MM.1S (cell line): ENCODE results near the gene MOB3B.

Source experiments
- DNase-seq: peaks from one replicate; pipeline ENCODE4 v3.0.0-alpha.2; 2015
- H2AFZ ChIP-seq: fragments of 300-600 bp; sonication (generic); 2 replicates; pipeline ENCODE4 v1.6.0; 2016; ENCODE audit warnings: antibody characterized with exemption, low read length
- H3F3A ChIP-seq: fragments of 300-600 bp; sonication (generic); 2 replicates; pipeline ENCODE4 v1.6.1; 2016; ENCODE audit warnings: mild to moderate bottlenecking, antibody characterized with exemption, low read length, moderate library complexity, mixed read lengths; ENCODE audit not compliant: insufficient read depth
- H3K27ac ChIP-seq: fragments of 300-600 bp; sonication (generic); 2 replicates; pipeline ENCODE4 v1.5.1; 2016; ENCODE audit warnings: mild to moderate bottlenecking, low read length
- H3K27me3 ChIP-seq: fragments of 300-600 bp; sonication (generic); replicated peaks from 2 replicates; pipeline ENCODE4 v1.6.0; 2016; ENCODE audit warnings: low read length; ENCODE audit not compliant: insufficient read depth
- H3K36me3 ChIP-seq: fragments of 300-600 bp; sonication (generic); replicated peaks from 2 replicates; pipeline ENCODE4 v1.6.1; 2016; ENCODE audit warnings: mild to moderate bottlenecking, low read length, mixed read lengths; ENCODE audit not compliant: insufficient read depth
- H3K4me1 ChIP-seq: fragments of 300-600 bp; sonication (generic); 2 replicates; pipeline ENCODE4 v1.6.1; 2016; ENCODE audit warnings: low read length, mixed read lengths
- H3K4me2 ChIP-seq: fragments of 300-600 bp; sonication (generic); 2 replicates; pipeline ENCODE4 v1.6.0; 2016; ENCODE audit warnings: low read depth, low read length
- H3K4me3 ChIP-seq: fragments of 300-600 bp; sonication (generic); 2 replicates; pipeline ENCODE4 v1.5.1; 2016; ENCODE audit warnings: low read length, mixed read lengths
- H3K79me2 ChIP-seq: fragments of 300-600 bp; sonication (generic); 2 replicates; pipeline ENCODE4 v1.6.1; 2016; ENCODE audit warnings: mixed run types, low read length, mixed read lengths
- H3K9ac ChIP-seq: fragments of 300-600 bp; sonication (generic); 2 replicates; pipeline ENCODE4 v1.6.1; 2016; ENCODE audit warnings: low read length, mixed read lengths
- H3K9me2 ChIP-seq: fragments of 300-600 bp; sonication (generic); replicated peaks from 2 replicates; pipeline ENCODE4 v1.6.1; 2016; ENCODE audit warnings: mild to moderate bottlenecking, low read length, mixed read lengths; ENCODE audit not compliant: insufficient read depth
- H3K9me3 ChIP-seq: fragments of 300-600 bp; sonication (generic); replicated peaks from 2 replicates; pipeline ENCODE4 v1.6.1; 2016; ENCODE audit warnings: mild to moderate bottlenecking, low read length, mixed read lengths; ENCODE audit not compliant: insufficient read depth
- H4K20me1 ChIP-seq: fragments of 300-600 bp; sonication (generic); 2 replicates; pipeline ENCODE4 v1.6.1; 2016; ENCODE audit warnings: mild to moderate bottlenecking, low read length, moderate library complexity, mixed read lengths; ENCODE audit not compliant: insufficient read depth
- CTCF ChIP-seq: fragments of 300-600 bp; sonication (generic); IDR thresholded peaks from 2 replicates; pipeline ENCODE4 v1.5.1; 2016; ENCODE audit warnings: antibody characterized with exemption, low read length, mixed read lengths
- EZH2 ChIP-seq: fragments of 300-600 bp; sonication (generic); optimal IDR thresholded peaks from 2 replicates; pipeline ENCODE3; 2017; ENCODE audit warnings: low read depth, mild to moderate bottlenecking, antibody characterized with exemption, low read length, mixed read lengths
- EZH2phosphoT487 ChIP-seq: fragments of 300-600 bp; sonication (generic); IDR thresholded peaks from 2 replicates; pipeline ENCODE4 v1.6.1; 2018; ENCODE audit warnings: antibody characterized with exemption, low read length

Gene MOB3B

DNA sequence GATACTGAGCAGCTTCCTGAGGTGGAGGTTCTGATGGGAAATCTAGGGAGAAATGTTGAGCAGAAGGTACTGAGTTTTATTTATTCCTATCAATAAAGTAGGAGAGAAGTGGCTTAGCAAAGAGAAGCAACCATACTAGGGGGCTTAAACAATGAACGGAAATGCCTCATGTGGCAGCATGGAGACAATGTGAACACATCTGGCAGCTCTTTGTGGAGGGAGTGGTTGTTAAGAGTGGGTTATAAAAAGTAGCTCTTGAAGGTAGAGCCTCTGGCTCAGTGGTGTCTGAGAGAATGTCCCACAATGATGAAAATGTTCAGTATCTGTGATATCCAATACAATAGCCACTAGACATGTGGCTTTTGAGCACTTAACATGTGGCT lies 179.9 kb downstream of the MOB3B start:
- no peak for DNase-seq
- no peaks in the 10 kb centered on the region for H3K9me2 ChIP-seq
- H2AFZ ChIP-seq = no peak overlapping the region
- no peaks in the 10 kb centered on the region for H3F3A ChIP-seq
- H3K4me1 ChIP-seq = peaks cover 8% of the 10 kb centered on the region; the same call in 1 of the 2 replicates
- no peak overlapping the region for H3K27ac ChIP-seq
- no peak overlapping the region for H3K4me2 ChIP-seq
- TF ChIP-seq CTCF (no peak), EZH2 (no peak), EZH2phosphoT487 (no peak)
- H3K9me3 ChIP-seq = no peaks in the 10 kb centered on the region
- H4K20me1 ChIP-seq = no peaks in the 10 kb centered on the region
- no peaks in the 10 kb centered on the region for H3K79me2 ChIP-seq
- H3K9ac ChIP-seq = no peak overlapping the region
- no peaks in the 10 kb centered on the region for H3K36me3 ChIP-seq
- no peaks in the 10 kb centered on the region for H3K27me3 ChIP-seq
- no peak overlapping the region for H3K4me3 ChIP-seq

- Histone ChIP-seq H3K9me3 (no peaks in the 10 kb centered on the region), H3K27ac (no peak overlapping the region), H3K79me2 (no peaks in the 10 kb centered on the region), H2AFZ (no peak overlapping the region), H3F3A (no peaks in the 10 kb centered on the region), H4K20me1 (no peaks in the 10 kb centered on the region), H3K27me3 (no peaks in the 10 kb centered on the region), H3K36me3 (no peaks in the 10 kb centered on the region), H3K9me2 (no peaks in the 10 kb centered on the region), H3K4me3 (no peak overlapping the region), H3K4me1 (peaks cover 8% of the 10 kb centered on the region; the same call in 1 of the 2 replicates), H3K4me2 (no peak overlapping the region), H3K9ac (no peak overlapping the region)
- DNase-seq = no peak
- TF ChIP-seq CTCF (no peak), EZH2phosphoT487 (no peak), EZH2 (no peak)
Measured at GRCh38 chr9:27348785-27349697, 180.6 kb downstream of the MOB3B start.

DNA sequence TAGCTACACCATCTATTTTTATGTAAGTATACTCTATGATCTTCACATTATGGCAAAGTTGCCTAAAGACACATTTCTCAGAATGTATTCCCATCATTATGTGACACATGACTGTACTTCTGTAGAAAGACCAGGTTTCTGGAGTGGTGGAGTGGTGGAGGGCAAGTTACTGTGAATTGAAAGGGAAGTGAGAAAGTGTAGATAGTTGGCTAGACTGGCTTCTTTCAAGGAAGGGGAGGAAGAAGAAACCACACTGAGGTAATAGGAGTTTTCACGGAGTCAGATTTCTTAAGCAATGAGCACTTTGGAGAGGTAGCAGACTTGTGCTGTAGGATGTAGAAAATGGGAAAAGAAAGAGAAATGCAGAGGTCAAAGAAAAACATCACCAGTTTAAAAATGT lies 181.7 kb downstream of the MOB3B start:
- H3K27ac ChIP-seq = no peak overlapping the region
- H3K4me3 ChIP-seq = no peak overlapping the region
- no peak overlapping the region for H3K4me2 ChIP-seq
- no peaks in the 10 kb centered on the region for H3F3A ChIP-seq
- H4K20me1 ChIP-seq = no peaks in the 10 kb centered on the region
- DNase-seq = no peak
- no peaks in the 10 kb centered on the region for H3K9me3 ChIP-seq
- H3K9ac ChIP-seq = no peak overlapping the region
- no peaks in the 10 kb centered on the region for H3K27me3 ChIP-seq
- no peaks in the 10 kb centered on the region for H3K9me2 ChIP-seq
- H2AFZ ChIP-seq = no peak overlapping the region
- no peaks in the 10 kb centered on the region for H3K79me2 ChIP-seq
- no peaks in the 10 kb centered on the region for H3K36me3 ChIP-seq
- no peak for TF ChIP-seq CTCF
- TF ChIP-seq EZH2 = no peak
- no peak for TF ChIP-seq EZH2phosphoT487
- peaks cover 7% of the 10 kb centered on the region; the same call in 1 of the 2 replicates for H3K4me1 ChIP-seq
